GM18517 (cell line): ENCODE measurements around the gene PLCG1.

Experiments
- ATAC-seq: cut with Tn5 transposase; IDR thresholded peaks from one replicate; pipeline ENCODE4 v1.9.1; 2021; ENCODE audit warnings: mild to moderate bottlenecking, moderate library complexity; ENCODE audit not compliant: unreplicated experiment

Gene PLCG1

GRCh38 chr20:41165001-41165882 lies 27.9 kb downstream of the PLCG1 start:
- no peak for ATAC-seq

GRCh38 chr20:41166201-41167117 lies 29.1 kb downstream of the PLCG1 start:
- no peak for ATAC-seq

- no peak for ATAC-seq
Measured at GRCh38 chr20:41167118-41167470, 29.8 kb downstream of the PLCG1 start.

- no peak for ATAC-seq
Measured at GRCh38 chr20:41167481-41168253, 30.3 kb downstream of the PLCG1 start.

- ATAC-seq = no peak
Measured at GRCh38 chr20:41168281-41169161, 31.2 kb downstream of the PLCG1 start.

GRCh38 chr20:41169162-41169690 lies 31.9 kb downstream of the PLCG1 start:
- ATAC-seq = no peak

- no peak for ATAC-seq
Measured at GRCh38 chr20:41169791-41170351, 32.5 kb downstream of the PLCG1 start.

- no peak for ATAC-seq
Measured at GRCh38 chr20:41170386-41171105, 33.2 kb downstream of the PLCG1 start.

- ATAC-seq = no peak
Measured at GRCh38 chr20:41171736-41172295, 34.5 kb downstream of the PLCG1 start.

- ATAC-seq = no peak
Measured at GRCh38 chr20:41172296-41173140, 35.2 kb downstream of the PLCG1 start.

- ATAC-seq = no peak
Measured at GRCh38 chr20:41173161-41173721, 35.9 kb downstream of the PLCG1 start.

- no peak for ATAC-seq
Measured at GRCh38 chr20:41173791-41174341, 36.5 kb downstream of the PLCG1 start.

GRCh38 chr20:41174373-41174772 lies 37.0 kb downstream of the PLCG1 start:
- ATAC-seq = no peak

- ATAC-seq = no peak
Measured at GRCh38 chr20:41174782-41175181, 37.4 kb downstream of the PLCG1 start.

- ATAC-seq = no peak
Measured at GRCh38 chr20:41175201-41175651, 37.9 kb downstream of the PLCG1 start.

- no peak for ATAC-seq
Measured at GRCh38 chr20:41175727-41176330, 38.5 kb downstream of the PLCG1 start.
